Measurements from ENCODE around the gene ZDHHC18.

DNA sequence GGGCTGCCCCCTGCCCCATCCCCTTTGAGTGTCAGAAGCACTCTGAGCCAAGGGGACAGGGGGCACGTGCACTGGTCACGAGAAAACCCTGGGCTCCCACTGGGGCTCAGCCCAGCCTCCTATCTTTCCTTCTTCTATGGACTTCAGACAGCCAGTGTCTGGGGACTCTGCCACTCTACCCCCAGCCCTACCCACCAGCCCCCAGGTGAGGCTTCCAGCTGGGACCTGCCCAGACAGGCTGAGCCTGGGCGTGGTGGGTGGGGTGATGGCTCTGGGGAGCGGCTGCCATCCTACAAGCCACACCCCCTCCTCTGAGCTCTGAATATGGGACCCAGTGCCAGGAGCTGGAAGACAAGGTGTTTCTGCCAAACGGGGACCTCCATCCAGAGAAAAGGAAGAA is 28.4 kb downstream of the ZDHHC18 start:
- TF ChIP-seq POLR2A (IDR thresholded peaks at IDR 0.05) (no peak), POLR2AphosphoS5 (IDR thresholded peaks at IDR 0.05) (no peak)
- TF ChIP-seq, protein P1, sequence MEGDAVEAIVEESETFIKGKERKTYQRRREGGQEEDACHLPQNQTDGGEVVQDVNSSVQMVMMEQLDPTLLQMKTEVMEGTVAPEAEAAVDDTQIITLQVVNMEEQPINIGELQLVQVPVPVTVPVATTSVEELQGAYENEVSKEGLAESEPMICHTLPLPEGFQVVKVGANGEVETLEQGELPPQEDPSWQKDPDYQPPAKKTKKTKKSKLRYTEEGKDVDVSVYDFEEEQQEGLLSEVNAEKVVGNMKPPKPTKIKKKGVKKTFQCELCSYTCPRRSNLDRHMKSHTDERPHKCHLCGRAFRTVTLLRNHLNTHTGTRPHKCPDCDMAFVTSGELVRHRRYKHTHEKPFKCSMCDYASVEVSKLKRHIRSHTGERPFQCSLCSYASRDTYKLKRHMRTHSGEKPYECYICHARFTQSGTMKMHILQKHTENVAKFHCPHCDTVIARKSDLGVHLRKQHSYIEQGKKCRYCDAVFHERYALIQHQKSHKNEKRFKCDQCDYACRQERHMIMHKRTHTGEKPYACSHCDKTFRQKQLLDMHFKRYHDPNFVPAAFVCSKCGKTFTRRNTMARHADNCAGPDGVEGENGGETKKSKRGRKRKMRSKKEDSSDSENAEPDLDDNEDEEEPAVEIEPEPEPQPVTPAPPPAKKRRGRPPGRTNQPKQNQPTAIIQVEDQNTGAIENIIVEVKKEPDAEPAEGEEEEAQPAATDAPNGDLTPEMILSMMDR (IDR thresholded peaks at IDR 0.05), result no peak

Measured in breast epithelium (tissue), 3 donors.